H9 (cell line): Measurements from ENCODE around the gene PLEKHA7. TPM values are rescaled to one million over a fixed set of nuclear protein-coding genes. Genes with fewer than 3 reads are reported as not detected.

ENCODE experiments used
- DNase-seq: peaks from one replicate; pipeline ENCODE4 v3.0.0-alpha.2; 2017
- H2AFZ ChIP-seq: one replicate; pipeline ENCODE4 v1.6.1; 2013; ENCODE audit warnings: mild to moderate bottlenecking, low read length, control low read depth, moderate library complexity
- H2AK5ac ChIP-seq: 2 replicates; pipeline ENCODE4 v1.6.1; 2013; ENCODE audit warnings: low read length, control low read depth, mixed read lengths; ENCODE audit not compliant: insufficient read length
- H2BK120ac ChIP-seq: one replicate; pipeline ENCODE4 v1.6.1; 2013; ENCODE audit warnings: low read depth, mild to moderate bottlenecking, low read length, control low read depth, inconsistent platforms; ENCODE audit not compliant: poor library complexity, severe bottlenecking
- H2BK12ac ChIP-seq: 2 replicates; pipeline ENCODE4 v1.6.1; 2013; ENCODE audit warnings: low read length, control low read depth, mixed read lengths, low read depth; ENCODE audit not compliant: insufficient read length
- H2BK15ac ChIP-seq: 2 replicates; pipeline ENCODE4 v1.6.1; 2013; ENCODE audit warnings: low read depth, low read length, control low read depth
- H2BK20ac ChIP-seq: one replicate; pipeline ENCODE4 v1.6.1; 2013; ENCODE audit warnings: low read depth, mild to moderate bottlenecking, low read length, control low read depth, inconsistent platforms; ENCODE audit not compliant: poor library complexity, severe bottlenecking
- H2BK5ac ChIP-seq: 2 replicates; pipeline ENCODE4 v1.6.1; 2013; ENCODE audit warnings: low read length, control low read depth, mixed read lengths; ENCODE audit not compliant: insufficient read length
- H3K14ac ChIP-seq: 2 replicates; pipeline ENCODE4 v1.6.1; 2013; ENCODE audit warnings: low read length, control low read depth; ENCODE audit not compliant: insufficient read depth
- H3K18ac ChIP-seq: 2 replicates; pipeline ENCODE4 v1.6.1; 2013; ENCODE audit warnings: low read depth, mild to moderate bottlenecking, mixed read lengths, low read length, control low read depth; ENCODE audit not compliant: insufficient read length
- H3K23ac ChIP-seq: 2 replicates; pipeline ENCODE4 v1.6.1; 2013; ENCODE audit warnings: low read length, control low read depth, mixed read lengths, low read depth; ENCODE audit not compliant: insufficient read length
- H3K23me2 ChIP-seq: 2 replicates; pipeline ENCODE4 v1.6.1; 2013; ENCODE audit warnings: low read depth, mild to moderate bottlenecking, mixed read lengths, low read length, control low read depth; ENCODE audit not compliant: insufficient read length, poor library complexity, severe bottlenecking
- H3K27ac ChIP-seq: 2 replicates; pipeline ENCODE4 v1.5.1; 2013; ENCODE audit warnings: low read length, control low read depth, mixed read lengths, low read depth; ENCODE audit not compliant: insufficient read length
- H3K27me3 ChIP-seq: 2 replicates; pipeline ENCODE4 v1.6.1; 2013; ENCODE audit warnings: low read length, control low read depth, inconsistent platforms; ENCODE audit not compliant: insufficient read depth
- H3K4ac ChIP-seq: 2 replicates; pipeline ENCODE4 v1.6.1; 2013; ENCODE audit warnings: low read depth, mild to moderate bottlenecking, control low read depth, inconsistent platforms, low read length, moderate library complexity
- H3K4me1 ChIP-seq: 2 replicates; pipeline ENCODE4 v1.6.1; 2013; ENCODE audit warnings: low read length, control low read depth, inconsistent platforms; ENCODE audit not compliant: insufficient read depth
- H3K4me2 ChIP-seq: 2 replicates; pipeline ENCODE4 v1.6.1; 2013; ENCODE audit warnings: low read length, control low read depth, mixed read lengths; ENCODE audit not compliant: insufficient read length, insufficient read depth
- H3K56ac ChIP-seq: 2 replicates; pipeline ENCODE4 v1.6.1; 2013; ENCODE audit warnings: low read depth, mild to moderate bottlenecking, mixed read lengths, low read length, control low read depth; ENCODE audit not compliant: insufficient read length
- H3K79me1 ChIP-seq: 2 replicates; pipeline ENCODE4 v1.6.1; 2013; ENCODE audit warnings: low read depth, mild to moderate bottlenecking, moderate library complexity, low read length, control low read depth, inconsistent platforms; ENCODE audit not compliant: insufficient read depth, poor library complexity, severe bottlenecking
- H3K79me2 ChIP-seq: 2 replicates; pipeline ENCODE4 v1.6.1; 2013; ENCODE audit warnings: low read length, control low read depth, inconsistent platforms; ENCODE audit not compliant: insufficient read depth
- H3K9ac ChIP-seq: 2 replicates; pipeline ENCODE4 v1.6.1; 2013; ENCODE audit warnings: low read length, control low read depth, mixed read lengths; ENCODE audit not compliant: insufficient read length; ENCODE audit errors: extremely low read depth
- H3K9me3 ChIP-seq: one replicate; pipeline ENCODE4 v1.6.1; 2013; ENCODE audit warnings: low read depth, low read length, inconsistent platforms; ENCODE audit not compliant: control insufficient read depth
- H3T11ph ChIP-seq: one replicate; pipeline ENCODE4 v1.6.1; 2013; ENCODE audit warnings: mild to moderate bottlenecking, low read length, control low read depth, inconsistent platforms
- H4K20me1 ChIP-seq: one replicate; pipeline ENCODE4 v1.6.1; 2013; ENCODE audit not compliant: control insufficient read depth, insufficient read length, insufficient read depth
- H4K5ac ChIP-seq: 2 replicates; pipeline ENCODE4 v1.6.1; 2013; ENCODE audit warnings: low read depth, mild to moderate bottlenecking, mixed read lengths, low read length, control low read depth; ENCODE audit not compliant: insufficient read length
- H4K8ac ChIP-seq: replicated peaks from 2 replicates; pipeline ENCODE4 v1.6.1; 2013; ENCODE audit warnings: low read length, control low read depth, mixed read lengths, low read depth; ENCODE audit not compliant: insufficient read length
- H4K91ac ChIP-seq: 2 replicates; pipeline ENCODE4 v1.6.1; 2013; ENCODE audit warnings: low read depth, mild to moderate bottlenecking, moderate library complexity, mixed read lengths, low read length, control low read depth; ENCODE audit not compliant: insufficient read length
- H3K27ac Mint-ChIP-seq, 3 experiments: 2 replicates in 2 of 3; 3 replicates in 1 of 3; pipeline ENCODE4 v1.8.0; 2020 to 2021; ENCODE audit warnings: mixed read lengths in 3 of 3, mild to moderate bottlenecking in 1 of 3, moderate library complexity in 1 of 3
- H3K27me3 Mint-ChIP-seq: 2 replicates; pipeline ENCODE4 v1.8.0; 2021; ENCODE audit warnings: low read depth, mild to moderate bottlenecking, moderate library complexity, mixed read lengths
- H3K36me3 Mint-ChIP-seq, 3 experiments: 2 replicates in 2 of 3; 3 replicates in 1 of 3; pipeline ENCODE4 v1.8.0; 2020 to 2021; ENCODE audit warnings: low read depth in 3 of 3, mixed read lengths in 3 of 3; ENCODE audit not compliant: insufficient read depth in 1 of 3
- H3K4me1 Mint-ChIP-seq, 2 experiments: 2 replicates each; pipeline ENCODE4 v1.8.0; 2020; ENCODE audit warnings: mixed read lengths in 2 of 2
- H3K4me3 Mint-ChIP-seq, 2 experiments: 2 replicates in 1 of 2; 3 replicates in 1 of 2; pipeline ENCODE4 v1.8.0; 2020 to 2021; ENCODE audit warnings: mild to moderate bottlenecking in 2 of 2, mixed read lengths in 2 of 2, moderate library complexity in 1 of 2
- H3K9me3 Mint-ChIP-seq, 2 experiments: 2 replicates in 1 of 2; 3 replicates in 1 of 2; pipeline ENCODE4 v1.8.0; 2020; ENCODE audit warnings: mild to moderate bottlenecking in 2 of 2, mixed read lengths in 2 of 2, moderate library complexity in 1 of 2
- CTCF ChIP-seq: fragments of 200-600 bp; sonication (generic); conservative IDR thresholded peaks from 3 replicates; pipeline ENCODE4 v1.8.0; 2021; ENCODE audit warnings: antibody characterized with exemption, mild to moderate bottlenecking
- WGBS: extraction: QIAGEN DNeasy Blood & Tissue Kit; methylation state at CpG from one replicate; pipeline ENCODE4 v1.1.7; 2013; ENCODE audit warnings: missing lambda C conversion rate, low lambda C conversion rate, mixed read lengths; ENCODE audit not compliant: insufficient read length; ENCODE audit errors: extremely low coverage; 5-methylcytosine and 5-hydroxymethylcytosine counted together
- total RNA-seq: library from RNA; stranded (reverse); gene quantifications from 2 replicates; pipeline ENCODE4 v1.2.1, GENCODE V29; 2021

Gene PLEKHA7
- total RNA-seq, 1 experiment from 2014 or later, result 21.0 TPM

- no peaks in the 10 kb centered on the region for H3K23me2 ChIP-seq
- no peak overlapping the region for H3K4me2 ChIP-seq
- no peak overlapping the region for H4K8ac ChIP-seq
- H4K91ac ChIP-seq, result no peak overlapping the region
- H3K27me3 ChIP-seq, result no peaks in the 10 kb centered on the region
- H3K18ac ChIP-seq, result no peak overlapping the region
- no peaks in the 10 kb centered on the region for H3K27me3 Mint-ChIP-seq
- H3K79me2 ChIP-seq, result no peaks in the 10 kb centered on the region
- no peaks in the 10 kb centered on the region for H3K79me1 ChIP-seq
- H2BK20ac ChIP-seq, result no peak overlapping the region
- no peak overlapping the region for H3K4me3 Mint-ChIP-seq
- H4K20me1 ChIP-seq, result no peaks in the 10 kb centered on the region
- H3K4me1 Mint-ChIP-seq, result peaks cover 0 to 14% of the 10 kb centered on the region in 2 experiments; a peak in 2 of 4 replicates
- no peak for DNase-seq
- no peak overlapping the region for H2AFZ ChIP-seq
- no peak for TF ChIP-seq CTCF
- no peak overlapping the region for H2BK12ac ChIP-seq
- no peak overlapping the region for H3K27ac Mint-ChIP-seq
- H3K9me3 Mint-ChIP-seq, result no peaks in the 10 kb centered on the region
- no peak overlapping the region for H2AK5ac ChIP-seq
- no peak overlapping the region for H3K9ac ChIP-seq
- WGBS, result no CpG with 5 or more reads among the region's 3 CpGs
- H3K9me3 ChIP-seq, result no peaks in the 10 kb centered on the region
- peaks cover 0 to 23% (median 10%) of the 10 kb centered on the region in 3 experiments; a peak in 5 of 7 replicates for H3K36me3 Mint-ChIP-seq
- H4K5ac ChIP-seq, result no peak overlapping the region
- no peak overlapping the region for H3K27ac ChIP-seq
- no peak overlapping the region for H2BK120ac ChIP-seq
- H3K4me1 ChIP-seq, result no peaks in the 10 kb centered on the region
- no peak overlapping the region for H3T11ph ChIP-seq
- H2BK15ac ChIP-seq, result no peak overlapping the region
- no peak overlapping the region for H2BK5ac ChIP-seq
- H3K4ac ChIP-seq, result no peak overlapping the region
- no peak overlapping the region for H3K56ac ChIP-seq
- H3K23ac ChIP-seq, result no peak overlapping the region
- H3K14ac ChIP-seq, result no peak overlapping the region
Observed at GRCh38 chr11:16793511-16793910, 220.7 kb downstream of the PLEKHA7 start.
